HS-5 (cell line): ENCODE results near the gene PTGES3.
"Not testable (repeated sequence)": the region's sequence is repeated elsewhere in the genome, so short reads cannot be mapped to it uniquely, and the experiment has no call there.

ENCODE experiments used
- DNase-seq: peaks from one replicate; pipeline ENCODE4 v3.0.0-alpha.2; 2012; ENCODE audit warnings: low read depth

Gene PTGES3

DNA sequence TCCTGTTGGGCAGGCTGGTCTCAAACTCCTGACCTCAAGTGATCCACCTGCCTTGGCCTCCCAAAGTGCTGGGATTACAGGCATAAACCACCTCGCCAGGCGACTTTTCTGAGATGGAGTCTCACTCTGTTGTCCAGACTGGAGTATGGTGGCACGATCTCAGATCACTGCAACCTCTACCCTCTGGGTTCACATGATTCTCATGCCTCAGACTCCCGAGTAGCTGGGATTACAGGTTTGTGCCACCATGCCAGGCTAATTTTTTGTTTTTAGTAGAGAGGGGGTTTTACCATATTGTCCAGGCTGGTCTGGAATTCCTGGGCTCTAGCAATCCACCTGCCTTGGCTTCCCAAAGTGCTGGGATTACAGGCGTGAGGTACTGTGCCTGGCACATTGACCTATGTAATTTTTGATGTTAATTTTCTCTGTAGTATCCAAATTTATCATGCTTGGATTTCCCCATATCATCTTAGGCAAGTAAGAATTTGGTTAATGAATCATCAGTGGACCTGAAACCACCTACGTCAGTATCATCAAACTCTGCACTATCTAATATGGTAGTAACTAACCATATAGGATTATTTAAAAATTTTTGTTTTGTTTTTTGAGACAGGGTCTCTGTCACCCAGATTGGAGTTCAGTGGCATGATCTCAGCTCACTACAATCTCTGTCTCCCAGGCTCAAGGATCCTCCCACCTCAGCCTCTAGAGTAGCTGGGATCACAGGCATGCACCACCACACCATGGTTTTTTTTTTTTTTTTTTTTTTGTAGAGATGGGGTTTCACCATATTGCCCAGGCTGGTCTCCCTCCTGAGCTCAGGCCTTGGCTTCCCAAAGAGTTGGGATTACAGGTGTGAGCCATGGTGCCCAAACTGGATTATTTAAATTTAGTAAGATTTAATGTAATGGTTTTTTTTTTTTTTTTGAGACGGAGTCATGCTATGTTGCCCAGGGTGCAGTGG, 30.4 kb downstream of the PTGES3 start:
- DNase-seq: no peak

- not testable (repeated sequence) for DNase-seq
Measured at GRCh38 chr12:56653781-56654180, 34.3 kb downstream of the PTGES3 start.

GRCh38 chr12:56648023-56648422, 40.1 kb downstream of the PTGES3 start:
- not testable (repeated sequence) for DNase-seq

GRCh38 chr12:56645717-56646446, 42.2 kb downstream of the PTGES3 start, which contains the start of gene ATP5F1B:
Gene ATP5F1B (minus strand): TSS chr12:56645984. CDS start chr12:56645963, 21 bp downstream.
- peak; percentile 100 for DNase-seq

GRCh38 chr12:56645201-56645716, 42.8 kb downstream of the PTGES3 start:
- DNase-seq: no peak

DNA sequence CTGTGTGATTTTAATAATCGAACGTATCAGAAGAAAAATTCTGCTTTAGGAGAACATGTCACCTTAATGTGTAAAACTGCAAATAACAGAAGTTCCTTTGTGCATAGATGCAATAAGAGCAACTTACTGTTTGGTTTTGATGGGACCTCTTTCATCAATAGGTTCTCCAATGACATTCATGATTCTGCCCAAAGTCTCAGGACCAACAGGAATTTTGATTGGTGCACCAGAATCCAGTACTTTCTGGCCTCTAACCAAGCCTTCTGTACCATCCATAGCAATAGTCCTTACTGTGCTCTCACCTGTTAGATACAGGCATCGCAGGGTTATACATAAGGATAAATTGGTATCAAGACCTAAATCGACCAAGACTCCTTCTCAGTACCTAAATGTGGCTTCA, 43.4 kb downstream of the PTGES3 start:
- DNase-seq: no peak

DNA sequence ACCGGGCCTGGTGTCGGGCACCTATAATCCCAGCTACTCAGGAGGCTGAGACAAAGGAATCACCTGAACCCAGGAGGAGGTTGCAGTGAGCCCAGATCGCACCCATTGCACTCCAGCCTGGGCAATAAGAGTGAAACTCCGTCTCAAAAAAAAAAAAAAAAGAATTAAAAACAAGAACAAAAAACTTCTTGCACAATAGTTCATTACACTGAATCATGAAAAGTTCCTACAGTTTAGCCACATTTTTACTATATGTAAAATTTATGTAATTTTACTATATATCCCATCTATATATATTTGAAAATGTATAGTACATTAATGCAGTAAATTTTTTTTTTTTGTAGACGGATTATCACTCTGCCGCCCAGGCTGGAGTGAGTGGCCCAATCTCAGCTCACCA, 46.9 kb downstream of the PTGES3 start:
- no peak for DNase-seq

- no peak for DNase-seq
Measured at GRCh38 chr12:56637621-56638020, 50.5 kb downstream of the PTGES3 start.

GRCh38 chr12:56636675-56637540, 51.2 kb downstream of the PTGES3 start:
- DNase-seq: peak; percentile 98

DNA sequence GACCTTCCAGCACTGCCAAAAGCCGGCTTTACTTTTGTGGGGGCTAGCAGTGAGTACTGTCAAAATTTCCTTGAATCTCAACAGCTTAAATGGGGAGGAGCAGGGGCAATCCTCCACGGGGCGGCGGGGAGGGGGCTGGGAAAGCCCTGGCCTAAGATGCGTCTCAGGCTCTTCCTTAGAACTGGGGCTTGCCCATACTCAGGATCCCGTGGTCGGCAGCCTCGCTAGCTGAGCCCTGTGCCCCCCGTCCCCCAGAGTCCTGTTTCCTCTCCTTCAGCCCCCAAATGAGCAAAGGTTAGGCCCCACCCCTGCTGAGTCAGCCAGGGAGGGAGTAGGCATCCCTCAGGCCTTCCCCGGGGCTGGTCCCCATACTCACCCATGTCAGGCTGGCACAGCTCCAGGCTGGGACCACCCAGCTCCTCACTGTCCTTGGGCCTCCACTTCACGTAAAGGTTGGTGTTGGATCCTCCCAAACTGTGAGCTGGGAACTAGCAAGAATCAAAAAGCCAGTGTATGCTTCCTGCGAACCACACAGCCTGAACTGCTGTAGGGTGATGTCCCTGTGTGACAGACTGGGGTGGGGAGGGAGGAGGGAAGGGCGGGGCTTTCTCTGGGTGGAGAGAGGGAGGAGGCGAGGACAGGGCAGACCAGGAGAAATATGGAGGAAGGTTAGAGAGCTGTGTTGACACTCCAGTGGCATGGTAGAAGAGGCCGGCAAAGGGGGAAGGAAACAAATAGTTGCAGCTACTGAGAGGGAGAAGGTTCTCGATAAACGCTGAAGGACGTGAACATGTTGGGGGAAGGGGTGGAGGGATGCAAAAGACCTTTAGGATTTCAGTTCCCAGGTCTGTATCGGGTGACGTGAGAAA, 52.0 kb downstream of the PTGES3 start:
- peak; percentile 90 for DNase-seq

GRCh38 chr12:56634837-56635791, 53.0 kb downstream of the PTGES3 start:
- peak; percentile 78 for DNase-seq

DNA sequence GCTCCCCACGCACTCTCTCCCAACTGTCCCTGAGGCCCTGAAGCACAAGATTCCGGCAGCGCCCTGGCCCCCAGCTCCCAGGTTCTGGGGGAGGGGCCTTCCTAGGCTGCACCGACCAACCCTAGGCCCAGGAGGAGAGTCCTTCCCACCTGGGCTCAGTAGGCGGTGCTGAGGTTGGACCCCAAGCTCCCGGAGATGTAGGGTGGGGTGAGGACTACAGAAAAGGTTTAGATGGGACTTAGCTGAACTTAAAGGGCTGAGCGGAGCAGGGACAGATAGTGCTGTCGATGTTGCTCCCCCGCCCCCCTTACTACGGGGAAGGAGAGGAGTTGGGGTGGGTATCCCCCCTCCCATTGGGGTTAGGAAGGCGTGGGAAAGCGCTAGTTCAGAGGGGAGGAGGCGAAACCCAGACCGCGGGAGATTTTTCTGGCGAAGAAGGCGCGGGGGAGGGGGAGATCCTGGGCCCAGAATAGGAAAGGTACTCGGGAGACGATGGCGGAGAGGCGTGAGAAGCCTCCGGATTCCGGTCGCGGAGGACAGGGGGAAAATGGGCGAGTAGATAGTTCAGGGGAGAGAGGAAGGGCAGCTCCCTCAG, 53.7 kb downstream of the PTGES3 start:
- DNase-seq: no peak

GRCh38 chr12:56633468-56634241, 54.4 kb downstream of the PTGES3 start:
- DNase-seq: no peak

- DNase-seq: no peak
Measured at GRCh38 chr12:56632701-56633467, 55.2 kb downstream of the PTGES3 start.

GRCh38 chr12:56631790-56632700, 56.0 kb downstream of the PTGES3 start:
- DNase-seq: no peak

DNA sequence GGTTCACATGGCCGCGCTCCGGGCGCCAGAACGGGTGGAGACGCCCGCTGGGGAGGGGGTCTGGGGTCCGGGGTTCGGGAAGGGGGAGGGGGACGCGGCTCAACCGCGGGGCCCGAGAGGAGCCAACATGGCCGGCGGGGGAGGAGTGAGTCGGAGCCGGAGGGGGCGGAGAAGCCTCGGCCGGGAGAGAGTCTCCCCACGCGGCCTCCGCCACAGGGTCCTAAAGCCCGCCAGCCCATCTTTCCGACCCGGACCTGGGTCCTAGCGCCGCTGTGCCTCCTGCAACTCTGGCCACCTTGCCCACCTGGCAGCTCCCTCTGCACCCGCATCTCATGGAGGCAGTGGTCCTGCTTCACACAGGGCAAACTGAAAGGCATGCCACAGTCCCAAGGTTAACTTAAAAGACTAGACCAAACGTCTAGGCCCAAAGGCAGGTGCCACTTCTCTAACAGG, 57.9 kb downstream of the PTGES3 start, which contains the start of gene BAZ2A:
Gene BAZ2A, minus strand, starts transcription at position 147 of the 453 bp plus-strand sequence. CDS start 12,796 bp downstream, outside the sequence.
- DNase-seq: no peak
